ENCODE results near the gene POP4.

The POP4 gene

DNA sequence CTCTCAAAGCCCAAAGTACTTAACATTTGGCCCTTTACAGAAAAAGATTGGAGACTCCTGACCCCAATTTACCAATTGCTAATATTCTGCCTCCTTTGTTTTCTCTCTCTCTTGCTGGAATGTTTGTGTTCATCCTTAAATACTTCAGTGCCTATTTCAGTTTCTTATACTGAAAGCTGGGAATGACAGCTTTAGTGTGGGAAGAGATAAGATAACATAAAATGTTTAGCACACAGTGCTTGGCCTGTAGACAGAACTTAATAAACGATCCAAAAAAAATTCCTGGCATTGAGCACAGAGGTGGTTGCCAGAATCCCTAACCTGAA lies 56.2 kb downstream of the POP4 start:
- H3K27ac ChIP-seq: peak overlapping the region; percentile 85
- TF ChIP-seq, protein P1, sequence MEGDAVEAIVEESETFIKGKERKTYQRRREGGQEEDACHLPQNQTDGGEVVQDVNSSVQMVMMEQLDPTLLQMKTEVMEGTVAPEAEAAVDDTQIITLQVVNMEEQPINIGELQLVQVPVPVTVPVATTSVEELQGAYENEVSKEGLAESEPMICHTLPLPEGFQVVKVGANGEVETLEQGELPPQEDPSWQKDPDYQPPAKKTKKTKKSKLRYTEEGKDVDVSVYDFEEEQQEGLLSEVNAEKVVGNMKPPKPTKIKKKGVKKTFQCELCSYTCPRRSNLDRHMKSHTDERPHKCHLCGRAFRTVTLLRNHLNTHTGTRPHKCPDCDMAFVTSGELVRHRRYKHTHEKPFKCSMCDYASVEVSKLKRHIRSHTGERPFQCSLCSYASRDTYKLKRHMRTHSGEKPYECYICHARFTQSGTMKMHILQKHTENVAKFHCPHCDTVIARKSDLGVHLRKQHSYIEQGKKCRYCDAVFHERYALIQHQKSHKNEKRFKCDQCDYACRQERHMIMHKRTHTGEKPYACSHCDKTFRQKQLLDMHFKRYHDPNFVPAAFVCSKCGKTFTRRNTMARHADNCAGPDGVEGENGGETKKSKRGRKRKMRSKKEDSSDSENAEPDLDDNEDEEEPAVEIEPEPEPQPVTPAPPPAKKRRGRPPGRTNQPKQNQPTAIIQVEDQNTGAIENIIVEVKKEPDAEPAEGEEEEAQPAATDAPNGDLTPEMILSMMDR (conservative IDR thresholded peaks at IDR 0.05): no peak

DNA sequence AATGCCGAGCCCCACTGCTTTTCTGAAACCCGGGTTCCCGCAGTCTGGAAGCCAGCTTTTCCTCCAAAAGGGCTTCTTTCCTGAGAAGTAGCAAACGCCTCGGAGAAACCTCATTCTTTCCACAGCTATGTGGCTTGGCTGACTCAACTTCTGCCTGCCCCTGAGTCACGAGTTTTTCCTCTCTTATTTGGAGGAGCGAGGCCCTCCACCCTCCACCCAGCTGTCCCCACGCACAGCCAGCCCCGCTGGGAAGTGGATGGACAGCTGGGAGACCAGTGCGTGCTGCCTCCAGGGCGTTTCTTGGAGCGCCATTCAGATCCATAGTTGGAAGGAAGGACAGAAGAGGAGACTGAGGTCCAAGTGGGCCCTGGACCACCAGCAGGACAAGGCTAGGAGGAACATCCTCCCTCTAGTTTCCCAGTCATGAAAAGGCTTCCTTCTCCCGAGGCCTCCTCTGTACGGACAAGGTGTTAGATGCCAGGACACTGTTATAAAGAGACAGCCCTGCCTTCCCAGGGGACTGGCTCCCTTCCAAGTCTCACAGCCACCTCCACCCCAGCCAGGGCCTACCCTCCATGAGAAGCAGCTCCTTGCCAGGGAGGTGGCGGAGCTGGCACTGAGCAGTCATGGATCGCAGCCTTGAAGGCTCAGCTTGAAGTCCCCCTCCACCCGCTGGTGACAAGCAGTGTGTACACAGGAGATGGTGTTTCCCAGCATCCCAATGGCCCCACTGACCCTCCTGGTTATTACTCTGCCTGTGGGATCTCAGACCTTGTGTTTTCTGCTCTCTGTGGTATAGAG lies 56.7 kb downstream of the POP4 start:
- peak overlapping the region; percentile 85 for H3K27ac ChIP-seq
- TF ChIP-seq, protein P1 (conservative IDR thresholded peaks at IDR 0.05): no peak

DNA sequence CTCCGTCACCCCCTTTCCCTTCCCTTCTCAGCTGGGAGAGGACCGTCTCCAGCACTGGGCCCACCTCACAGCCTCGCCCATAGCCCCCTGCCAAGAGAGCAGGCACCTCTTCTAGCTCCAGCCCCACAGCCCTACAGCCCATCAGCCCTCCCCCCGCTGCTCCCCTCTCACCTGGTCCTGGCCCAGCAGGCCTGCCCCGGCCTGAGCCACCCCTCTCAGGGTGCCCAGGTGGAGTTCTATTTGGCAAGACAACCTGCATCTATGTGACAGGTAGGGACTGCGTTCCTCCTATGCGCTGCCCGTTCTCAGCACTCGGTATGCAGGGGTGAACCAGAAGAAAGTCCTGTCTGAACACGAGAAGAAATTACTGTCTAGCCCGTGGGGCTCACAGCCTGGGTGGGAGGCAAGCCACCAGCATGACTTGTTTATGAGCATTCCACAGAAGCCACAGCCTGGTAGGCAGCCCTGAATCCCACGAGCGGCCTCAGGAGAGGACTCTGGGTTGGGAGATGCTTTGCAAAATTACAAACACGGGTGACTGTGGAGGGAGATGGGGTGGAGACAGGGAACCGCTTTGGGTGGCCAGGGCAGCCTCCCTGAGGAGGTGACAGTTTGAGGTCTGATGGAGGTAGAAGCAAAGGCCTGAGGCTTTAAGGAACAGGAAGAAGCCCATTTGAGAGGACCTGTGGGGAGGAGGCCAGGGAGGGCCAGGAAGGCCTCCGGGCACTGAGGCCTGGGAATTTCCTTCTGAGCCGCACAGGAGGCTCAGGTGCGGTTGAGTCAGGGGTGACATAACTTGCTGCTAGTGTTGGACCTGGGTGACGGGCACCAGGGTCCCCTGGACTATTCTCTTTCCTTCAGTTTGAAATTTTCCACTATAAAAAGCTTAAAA lies 58.0 kb downstream of the POP4 start:
- TF ChIP-seq, protein P1 (conservative IDR thresholded peaks at IDR 0.05): no peak
- peak overlapping the region; percentile 85 for H3K27ac ChIP-seq

DNA sequence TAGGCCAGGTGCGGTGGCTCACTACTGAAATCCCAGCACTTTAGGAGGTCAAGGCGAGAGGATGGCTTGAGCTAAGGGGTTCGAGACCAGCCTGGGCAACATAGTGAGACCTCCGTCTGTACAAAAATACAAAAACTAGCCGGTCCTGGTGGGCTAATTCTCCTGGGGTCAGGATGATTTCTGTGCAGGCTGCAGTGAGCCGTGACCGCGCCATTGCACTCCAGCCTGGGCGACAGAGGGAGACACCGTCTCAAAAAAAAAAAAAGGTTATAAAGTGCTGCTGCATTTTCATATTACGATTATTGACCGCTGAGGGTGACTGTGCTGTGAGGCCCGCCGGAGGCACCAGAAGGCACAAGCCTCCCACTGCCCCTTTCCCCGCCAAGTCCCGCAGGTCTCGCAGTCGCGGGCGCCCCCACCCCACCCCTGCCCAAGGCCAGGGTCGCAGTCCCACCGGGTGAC lies 58.7 kb downstream of the POP4 start:
- TF ChIP-seq, protein P1 (conservative IDR thresholded peaks at IDR 0.05): peak; percentile 55
- peak overlapping the region; percentile 85 for H3K27ac ChIP-seq

DNA sequence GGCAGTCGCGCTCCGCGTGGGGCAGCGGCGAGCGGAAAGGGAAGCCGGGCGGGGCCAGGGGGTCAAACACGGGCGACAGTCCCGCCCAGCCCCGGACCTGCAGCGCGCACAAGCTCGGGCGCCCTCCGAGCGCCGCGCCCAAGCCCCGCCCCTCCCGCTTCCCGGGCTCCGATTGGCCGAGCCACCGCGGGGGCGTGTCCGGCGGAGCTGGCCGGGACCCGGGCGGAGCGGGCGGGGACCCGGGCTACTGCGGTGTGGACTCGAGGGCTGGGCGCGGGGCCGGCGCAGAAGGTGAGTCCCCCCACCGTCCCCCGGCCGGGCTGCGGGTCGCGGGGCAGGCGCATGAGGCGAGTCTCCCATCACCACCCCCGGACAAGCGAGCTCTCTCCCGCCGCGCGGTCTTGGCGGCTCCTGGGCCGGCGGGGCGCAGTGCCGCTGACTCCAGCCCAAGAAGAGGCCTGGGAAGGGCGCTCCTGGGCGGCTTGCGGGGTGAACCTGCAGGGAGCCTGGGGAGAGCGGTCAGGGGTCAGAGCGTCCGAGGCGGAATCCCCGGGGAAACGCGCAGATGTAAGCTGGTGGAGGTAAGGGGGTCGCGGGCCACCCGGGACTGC lies 59.2 kb downstream of the POP4 start, which contains the start of gene PLEKHF1:
Gene PLEKHF1, plus strand, starts transcription at position 247 of the 611 bp plus-strand sequence. CDS start 8,379 bp downstream, outside the sequence.
- peak within 1 kb of the TSS; percentile 85 for H3K27ac ChIP-seq
- TF ChIP-seq, protein P1 (conservative IDR thresholded peaks at IDR 0.05): peak; percentile 9; the same call in 1 of the 2 replicates

DNA sequence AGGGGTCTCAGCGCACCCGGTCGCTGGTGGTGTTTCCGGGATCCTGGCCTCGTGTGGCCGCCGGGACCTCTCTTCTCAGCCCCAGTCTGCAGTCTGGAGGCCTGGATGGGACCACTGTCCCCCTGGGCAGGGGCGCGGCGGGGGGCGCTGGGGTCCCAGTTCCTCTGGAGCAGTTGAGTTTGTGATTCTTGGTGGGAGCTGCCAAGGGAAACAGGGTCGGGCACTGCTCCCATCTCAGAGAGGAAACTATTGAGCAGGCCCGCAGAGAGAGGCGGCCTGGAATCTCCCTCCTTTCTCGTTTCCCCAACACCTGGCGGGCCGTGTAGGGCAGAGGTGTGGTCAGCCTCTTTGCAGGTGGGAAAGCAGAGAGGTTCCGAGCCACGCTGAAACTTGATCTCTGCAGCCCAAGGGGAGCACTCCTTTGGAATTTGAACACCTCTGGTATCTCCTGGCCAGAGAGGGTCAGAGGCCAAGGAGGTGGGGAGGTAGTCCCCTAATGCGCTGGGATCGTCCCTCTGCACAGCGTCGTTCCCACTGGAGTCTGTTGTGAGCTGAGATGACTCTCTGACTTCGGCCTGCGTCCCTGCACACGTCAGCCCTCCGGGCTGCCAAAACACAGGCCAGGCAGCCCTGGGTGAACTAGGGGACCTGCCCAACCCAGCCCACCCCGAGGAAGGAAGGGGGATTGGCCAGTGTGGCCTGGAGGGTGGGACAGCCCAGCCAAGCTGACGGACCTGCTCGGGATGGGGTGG lies 59.9 kb downstream of the POP4 start:
- TF ChIP-seq, protein P1 (conservative IDR thresholded peaks at IDR 0.05): no peak
- peak overlapping the region; percentile 85 for H3K27ac ChIP-seq
